Activated CD8-positive, alpha-beta memory T cell treated with anti-CD3 and anti-CD28 coated beads for 1 hour (primary cell): ENCODE measurements around the gene PBXIP1.
A peak's percentile ranks its signal among the peaks of the same experiment; 100 is the strongest.

Experiments used
- DNase-seq, 2 donors: peaks; one replicate each; pipeline ENCODE4 v3.0.0-alpha.2; 2020; ENCODE audit warnings: low read depth in 1 of 2; ENCODE audit errors: extremely low read depth in 1 of 2

The PBXIP1 gene

DNA sequence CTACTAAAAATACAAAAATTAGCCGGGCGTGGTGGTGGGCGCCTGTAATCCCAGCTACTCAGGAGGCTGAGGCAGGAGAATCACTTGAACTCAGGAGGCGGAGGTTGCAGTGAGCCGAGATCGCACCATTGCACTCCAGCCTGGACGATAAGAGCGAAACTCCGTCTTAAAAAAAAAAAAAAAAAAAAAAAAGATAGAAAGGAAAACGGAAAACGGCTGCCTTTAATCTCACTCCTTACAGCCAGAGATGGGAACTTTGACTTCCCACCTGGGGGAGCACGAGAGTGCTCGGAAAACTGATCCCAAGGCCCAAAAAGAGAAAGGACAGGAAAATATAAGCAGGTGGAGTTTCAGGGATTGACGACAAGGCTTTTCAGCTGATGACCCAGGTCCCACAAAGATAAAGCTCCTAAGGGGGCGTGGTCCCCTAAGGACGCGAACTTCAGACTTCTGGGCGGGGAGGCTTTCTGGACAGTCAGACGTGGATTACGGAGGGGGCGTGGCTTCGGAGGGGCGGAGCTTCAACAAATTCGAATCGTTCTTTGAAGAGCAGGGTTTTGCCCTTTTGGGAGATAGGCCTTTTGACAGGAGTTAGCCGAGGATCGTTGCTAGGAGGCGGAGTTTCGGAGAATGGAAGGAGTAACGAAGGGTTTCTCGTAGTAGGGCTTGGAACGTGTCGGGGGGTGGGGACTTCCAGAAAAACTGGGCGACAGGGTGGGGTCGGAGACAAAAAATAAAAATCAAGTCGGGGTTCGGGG is 17.6 kb upstream of the PBXIP1 start:
- DNase-seq, result peak; percentile 81 to 83

DNA sequence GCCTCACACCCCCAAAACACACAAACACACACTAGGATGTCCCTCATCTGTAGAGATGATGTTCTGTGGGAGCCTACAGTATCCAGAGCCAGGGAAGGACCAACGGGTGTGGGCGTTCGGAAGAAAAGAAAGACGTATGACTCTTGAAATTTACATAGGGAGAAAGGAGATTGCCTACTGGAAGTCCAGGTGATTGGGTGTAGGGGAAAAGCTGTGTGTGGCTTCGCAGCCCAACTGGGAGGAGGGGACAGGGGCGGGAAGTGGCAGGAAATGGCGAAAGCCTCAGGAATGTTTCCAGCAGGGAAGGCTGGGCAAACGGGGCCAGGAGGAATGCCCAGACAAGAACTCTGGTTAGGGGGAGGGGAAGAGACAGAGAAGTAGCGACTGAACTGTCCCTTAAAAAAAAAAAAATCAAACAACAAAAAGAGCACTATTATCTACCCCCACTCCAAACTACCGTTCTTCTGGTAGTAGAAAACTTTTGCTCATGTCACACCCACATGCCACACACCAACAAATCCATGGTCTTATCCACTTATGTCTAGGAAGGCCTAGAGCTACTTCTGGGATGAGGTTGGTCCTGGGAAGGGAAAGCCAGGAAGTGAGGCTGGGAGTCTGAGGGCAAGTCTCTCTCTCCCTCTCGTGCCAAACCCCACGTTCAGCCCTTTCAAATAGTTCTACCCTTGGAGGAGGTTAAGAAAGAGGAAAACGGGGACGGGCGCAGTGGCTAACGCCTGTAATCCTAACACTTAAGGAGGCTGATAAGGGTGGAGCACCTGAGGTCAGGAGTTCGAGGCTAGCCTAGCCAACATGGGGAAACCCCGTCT is 16.8 kb upstream of the PBXIP1 start:
- no peak for DNase-seq

- no peak for DNase-seq
Observed at GRCh38 chr1:154972213-154972516, 16.3 kb upstream of the PBXIP1 start.

- DNase-seq, result no peak
Observed at GRCh38 chr1:154971341-154971998, 15.6 kb upstream of the PBXIP1 start.

- DNase-seq, result no peak
Observed at GRCh38 chr1:154970631-154971340, 14.9 kb upstream of the PBXIP1 start, which contains the start of gene SHC1. Gene SHC1, minus strand, starts transcription at chr1:154970747. Its CDS starts 221 bp downstream, at chr1:154970526.

GRCh38 chr1:154969860-154970452 is 14.1 kb upstream of the PBXIP1 start:
- DNase-seq, result no peak

GRCh38 chr1:154969246-154969645 is 13.3 kb upstream of the PBXIP1 start:
- no peak for DNase-seq

DNA sequence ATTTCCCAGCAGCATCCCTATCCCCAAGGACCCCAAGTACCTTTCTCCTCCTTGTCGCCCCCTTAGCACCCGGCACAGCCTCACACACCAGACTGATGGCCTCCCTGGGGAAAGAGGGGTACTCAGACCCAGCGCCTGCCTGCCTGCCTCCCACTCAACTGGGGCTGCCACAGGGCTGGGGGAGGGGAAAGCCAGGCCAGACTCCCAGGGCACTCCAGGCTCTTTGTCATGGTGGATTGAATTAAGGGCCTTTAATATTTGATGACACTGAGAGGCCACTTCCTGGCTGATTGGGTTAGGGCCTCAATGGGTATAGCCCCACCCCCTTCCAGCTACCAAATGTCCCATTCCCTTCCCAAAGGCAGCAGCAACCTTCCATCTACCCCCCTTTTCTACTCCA is 12.8 kb upstream of the PBXIP1 start:
- no peak for DNase-seq

DNA sequence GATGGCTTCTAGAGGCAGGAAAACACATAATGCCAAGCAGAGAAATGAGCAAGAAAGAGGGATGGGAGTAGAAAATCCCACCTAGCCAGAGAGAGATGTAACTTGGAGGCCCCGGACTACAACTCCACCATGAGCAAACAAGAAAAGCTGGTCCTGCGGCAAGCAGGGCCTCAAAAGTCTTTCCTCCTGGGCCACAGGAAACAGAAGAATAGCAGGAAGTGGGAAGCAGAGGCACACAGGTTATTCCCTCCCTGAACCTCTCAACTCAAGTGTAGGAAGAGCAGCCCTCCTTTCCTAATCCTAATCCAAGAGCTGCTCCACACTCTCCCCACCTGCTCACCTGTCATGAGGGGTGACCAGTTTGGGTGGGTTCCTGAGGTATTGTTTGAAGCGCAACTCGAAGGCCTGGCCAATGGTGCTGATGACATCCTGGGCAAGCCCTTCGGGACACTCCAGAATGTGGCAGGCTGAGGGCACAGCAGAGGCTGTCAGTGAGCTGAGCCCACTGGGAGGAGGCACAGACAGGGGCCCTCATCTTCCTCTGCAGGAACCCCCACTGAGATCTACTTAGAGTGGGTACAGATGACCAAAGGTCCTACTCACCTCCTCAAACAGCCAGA is 11.5 kb upstream of the PBXIP1 start:
- DNase-seq, result no peak

GRCh38 chr1:154966111-154966510 is 10.2 kb upstream of the PBXIP1 start:
- no peak for DNase-seq

DNA sequence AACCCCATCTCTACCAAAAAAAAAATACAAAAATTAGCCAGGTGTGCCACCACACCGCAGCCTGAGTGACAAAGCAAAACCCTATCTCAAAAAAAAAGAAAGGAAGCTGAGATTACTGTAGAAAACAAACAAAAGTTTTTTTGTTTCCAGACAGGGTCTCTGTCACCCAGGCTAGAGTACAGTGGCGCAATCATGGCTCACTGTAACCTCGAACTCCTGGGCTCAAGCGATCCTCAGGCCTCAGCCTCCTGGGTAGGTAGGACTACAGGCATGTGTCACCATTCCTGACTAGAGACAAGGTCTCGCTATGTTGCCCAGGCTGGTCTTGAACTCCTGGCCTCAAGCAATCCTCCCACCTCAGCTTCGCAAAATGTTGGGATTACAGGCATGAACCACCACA is 8.5 kb upstream of the PBXIP1 start:
- no peak for DNase-seq

DNA sequence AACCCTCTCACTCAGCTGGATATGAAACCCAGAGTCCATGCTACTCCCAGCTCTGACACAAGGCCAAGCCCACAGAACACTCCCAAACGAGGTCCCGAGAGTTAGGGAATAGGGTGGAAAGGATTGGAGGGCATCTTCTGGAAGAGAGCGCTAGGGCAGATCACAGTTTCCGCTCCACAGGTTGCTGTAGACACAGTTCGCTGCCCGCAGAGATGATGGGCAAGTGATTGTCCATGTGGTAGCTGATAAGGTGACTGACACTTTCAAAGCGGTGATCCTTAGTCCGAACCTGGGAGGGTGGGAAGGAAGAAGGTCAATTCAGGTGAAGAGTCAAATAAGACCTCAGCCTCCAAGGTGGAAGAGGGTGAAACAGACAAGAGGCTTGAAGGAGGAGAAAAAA is 7.7 kb upstream of the PBXIP1 start:
- no peak for DNase-seq

GRCh38 chr1:154962795-154963330 is 7.0 kb upstream of the PBXIP1 start:
- no peak for DNase-seq

DNA sequence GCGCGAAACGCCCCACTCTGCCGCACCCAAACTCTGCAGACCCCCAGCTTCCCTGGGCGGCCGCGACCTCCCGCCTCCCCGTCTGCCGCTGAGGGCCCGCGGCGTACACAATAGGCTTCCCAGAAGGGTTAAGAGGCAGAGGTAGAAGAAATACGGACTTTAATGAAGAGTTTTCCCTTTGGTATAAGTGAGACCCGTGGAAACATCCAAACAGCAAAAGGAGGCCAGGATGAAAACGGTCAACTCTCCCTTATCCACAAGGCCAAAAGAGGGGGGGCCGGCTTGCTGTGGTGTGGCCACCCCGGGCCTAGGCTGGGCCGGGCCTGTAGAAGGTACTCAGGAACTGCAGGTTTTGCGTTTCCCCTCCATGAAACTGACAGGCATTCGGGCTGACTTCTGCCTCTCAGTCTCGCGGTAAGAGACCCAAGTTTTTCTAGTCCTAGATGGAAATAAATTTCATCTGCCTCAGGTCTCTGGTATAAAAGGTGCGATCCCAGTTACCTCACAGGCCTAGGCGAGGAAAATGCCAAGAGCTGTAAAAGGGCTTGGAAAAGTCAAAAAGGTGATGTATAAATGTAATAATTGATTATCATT is 6.4 kb upstream of the PBXIP1 start:
- DNase-seq, result no peak

- peak; percentile 51 to 69 for DNase-seq
Observed at GRCh38 chr1:154961207-154962155, 5.6 kb upstream of the PBXIP1 start, which contains the start of gene PYGO2. Gene PYGO2, minus strand, starts transcription at chr1:154961782. Its CDS starts 206 bp downstream, at chr1:154961576.

DNA sequence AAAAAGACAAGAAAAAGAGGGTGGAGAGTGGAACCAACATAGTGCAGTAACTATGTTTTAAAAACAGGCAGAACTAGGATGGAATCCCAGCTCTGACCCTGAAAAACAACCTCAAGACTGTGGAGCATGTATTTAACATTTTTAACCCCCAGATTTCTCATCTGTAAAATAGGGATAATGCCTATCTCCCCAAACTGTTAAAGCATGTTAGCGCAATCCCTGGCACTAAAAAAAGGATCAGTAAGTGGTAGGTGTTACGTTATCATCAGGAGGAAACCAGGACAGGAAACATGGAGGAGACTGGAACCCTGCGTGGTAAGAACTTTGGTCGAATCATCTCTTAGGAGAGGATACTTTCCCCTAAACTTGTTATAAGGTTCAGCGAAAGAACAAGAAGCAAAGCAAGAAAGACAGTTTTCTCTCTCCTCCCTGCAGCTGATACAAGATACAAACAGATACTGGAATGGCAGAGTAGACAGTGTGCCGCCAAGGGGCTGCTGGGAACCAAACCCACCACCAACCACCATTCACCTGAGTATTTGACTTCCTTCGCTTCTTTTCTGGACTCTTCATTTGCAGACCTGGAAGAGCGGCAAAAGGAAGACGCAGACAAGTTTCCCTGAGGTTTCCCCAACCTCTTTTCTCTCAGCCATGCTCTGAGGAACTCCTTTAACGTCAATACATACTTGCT is 4.7 kb upstream of the PBXIP1 start:
- DNase-seq, result no peak

DNA sequence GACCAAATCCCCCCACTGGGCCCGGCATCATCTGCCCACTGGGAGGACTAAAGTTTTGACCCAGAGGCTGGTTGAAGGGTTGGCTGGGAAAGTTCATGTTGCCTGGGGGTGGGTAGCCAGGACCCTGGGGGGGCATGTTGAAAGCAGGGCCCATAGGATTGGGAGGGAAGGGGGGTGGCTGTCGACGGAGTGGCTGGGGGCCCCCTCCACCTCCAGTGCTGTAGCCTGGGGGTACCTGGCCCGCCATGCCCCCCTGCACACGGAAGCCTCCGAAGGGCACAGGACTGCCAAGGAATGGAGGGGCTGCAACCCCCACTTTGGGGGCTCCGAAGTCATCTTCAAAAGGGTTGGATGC is 3.5 kb upstream of the PBXIP1 start:
- DNase-seq, result no peak
